ENCODE results near the gene THAP4.
A peak's percentile ranks its signal among the peaks of the same experiment; 100 is the strongest.
"Not testable (repeated sequence)": the region's sequence is repeated elsewhere in the genome, so short reads cannot be mapped to it uniquely, and the experiment has no call there.

Gene THAP4

DNA sequence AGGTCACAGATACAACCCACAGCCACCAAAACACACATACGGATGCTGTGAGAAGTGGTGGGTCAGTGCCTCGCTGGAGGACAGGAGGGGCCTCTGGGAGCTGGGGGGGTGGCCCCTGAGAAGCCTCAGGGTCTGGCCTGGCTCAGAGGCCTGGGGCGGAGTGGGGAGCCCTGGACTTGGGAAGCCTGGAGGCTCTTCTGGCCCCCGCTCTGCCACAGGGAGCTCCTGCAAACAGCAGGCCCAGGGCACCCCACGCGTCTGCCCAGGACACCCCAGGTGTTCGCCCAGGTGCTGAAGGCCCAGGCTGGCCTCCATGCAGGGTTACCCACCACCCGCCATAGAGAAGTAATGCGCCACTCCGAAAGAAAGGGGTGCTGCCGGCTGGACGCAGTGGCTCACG, 25.9 kb downstream of the THAP4 start:
- no peak for DNase-seq

DNA sequence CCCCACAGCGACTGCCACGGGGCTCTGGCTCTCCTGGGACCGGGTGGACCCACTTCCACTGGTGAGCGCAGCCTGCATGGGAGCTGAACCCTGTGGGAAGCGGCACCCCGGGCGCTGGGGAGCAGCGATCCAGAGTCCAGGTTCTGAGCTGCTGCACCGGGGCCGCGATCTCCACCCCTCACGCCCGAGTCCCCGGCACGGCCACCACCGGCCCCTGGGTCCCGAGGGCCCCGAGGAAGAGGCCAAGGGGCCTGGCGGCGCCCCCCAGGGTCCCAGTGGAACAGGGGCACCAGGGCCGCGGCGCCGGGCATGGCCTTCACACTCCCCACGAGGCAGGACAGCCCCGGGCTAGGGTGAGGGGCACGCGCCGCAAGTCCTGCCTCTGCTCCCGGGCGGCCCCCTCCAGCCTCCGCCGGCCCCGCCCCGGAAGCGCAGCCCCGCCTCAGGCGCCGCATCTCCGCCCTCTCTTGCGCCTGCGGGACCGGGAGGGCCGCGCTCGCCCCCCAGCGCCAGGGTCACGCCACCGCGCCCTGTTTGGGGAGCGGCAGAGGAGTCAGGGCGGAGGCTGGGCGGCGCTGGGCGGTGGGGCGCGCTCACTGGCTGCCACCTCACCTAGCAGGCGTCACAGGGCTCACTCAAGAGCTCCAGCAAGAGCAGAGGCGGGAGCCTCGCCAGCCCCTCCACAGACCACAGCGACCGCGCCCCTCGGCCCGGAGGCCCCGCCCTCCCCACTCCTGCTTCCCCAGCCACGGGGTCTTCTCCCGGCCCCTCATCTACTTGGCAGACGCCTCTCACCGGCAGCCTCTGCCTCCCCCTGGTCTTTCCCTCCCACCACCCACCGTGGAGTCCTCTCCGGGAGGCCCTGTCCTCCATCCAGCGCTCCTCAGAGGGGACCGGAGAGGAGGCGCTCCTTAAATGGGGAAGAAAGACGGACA, 26.8 kb downstream of the THAP4 start:
- peak; percentile 8 for DNase-seq

DNA sequence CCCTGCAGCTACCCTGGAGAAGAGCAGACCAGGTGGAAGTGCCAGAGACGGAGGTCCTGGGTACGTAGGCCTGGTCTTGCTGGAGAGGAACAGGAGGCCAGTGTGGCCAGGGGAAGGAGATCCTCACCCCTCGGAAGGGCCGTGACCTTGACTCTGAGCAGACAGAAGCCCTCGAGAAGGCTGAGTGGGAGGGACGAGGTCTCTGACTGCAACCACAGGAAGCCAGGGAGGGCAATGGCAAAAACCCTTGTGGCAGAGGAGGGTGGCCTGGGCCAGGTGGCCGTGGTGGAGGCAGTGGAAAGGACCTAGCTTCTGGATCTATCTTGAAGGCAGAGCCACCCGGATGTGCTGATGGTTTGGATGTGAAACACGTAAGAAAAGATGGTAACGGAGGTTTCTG, 28.1 kb downstream of the THAP4 start:
- DNase-seq = no peak

DNA sequence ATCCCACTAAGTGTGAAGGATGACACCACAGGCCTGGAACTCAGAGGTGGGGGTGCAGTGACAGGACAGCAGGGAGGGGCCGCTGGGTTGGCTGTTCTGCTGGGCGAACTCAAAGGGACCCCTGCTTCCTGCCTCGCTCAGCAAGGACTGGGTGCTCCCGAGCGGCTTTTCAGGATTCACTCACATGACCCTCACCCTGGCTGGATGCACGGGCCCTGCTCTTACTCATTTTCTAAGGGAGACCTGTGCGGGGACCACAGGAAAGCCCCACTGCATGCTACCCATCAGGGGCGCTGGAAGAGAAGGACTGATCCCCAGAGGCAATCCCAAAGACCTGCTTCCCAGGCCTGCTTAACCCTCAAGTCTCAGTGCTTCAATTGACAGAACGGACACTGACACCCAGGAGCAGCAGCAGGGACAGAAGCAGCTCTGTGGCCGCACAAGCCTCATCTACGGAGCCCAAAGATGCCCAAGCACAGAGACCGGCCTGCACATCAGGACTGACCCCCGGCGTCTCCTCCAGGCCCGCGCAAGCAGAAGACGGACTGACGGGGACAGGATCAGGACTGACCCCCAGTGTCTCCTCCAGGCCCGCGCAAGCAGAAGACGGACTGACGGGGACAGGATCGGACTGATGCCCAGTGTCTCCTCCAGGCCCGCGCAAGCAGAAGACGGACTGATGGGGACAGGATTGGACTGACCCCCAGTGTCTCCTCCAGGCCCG, 29.6 kb downstream of the THAP4 start:
- DNase-seq = no peak

DNA sequence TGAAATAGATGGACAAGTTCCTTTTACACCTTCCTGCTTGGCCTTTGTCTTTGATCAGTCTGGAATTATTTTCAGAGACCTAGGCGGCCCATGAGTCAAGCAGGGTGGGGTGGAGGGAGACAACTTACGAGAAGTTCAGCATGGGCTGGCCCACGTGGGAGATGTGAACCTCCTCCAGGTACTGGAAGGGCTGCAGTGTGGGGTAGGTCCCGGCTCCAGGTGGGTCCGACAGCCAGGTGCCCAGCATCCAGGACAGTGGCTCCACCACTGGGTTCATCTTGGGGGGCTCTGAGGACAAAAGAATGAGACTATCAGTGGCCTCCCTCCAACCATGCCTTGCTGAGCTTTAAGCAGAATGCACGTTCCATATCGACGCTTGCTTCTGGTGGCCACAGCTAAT, 30.8 kb downstream of the THAP4 start:
- DNase-seq = no peak

DNA sequence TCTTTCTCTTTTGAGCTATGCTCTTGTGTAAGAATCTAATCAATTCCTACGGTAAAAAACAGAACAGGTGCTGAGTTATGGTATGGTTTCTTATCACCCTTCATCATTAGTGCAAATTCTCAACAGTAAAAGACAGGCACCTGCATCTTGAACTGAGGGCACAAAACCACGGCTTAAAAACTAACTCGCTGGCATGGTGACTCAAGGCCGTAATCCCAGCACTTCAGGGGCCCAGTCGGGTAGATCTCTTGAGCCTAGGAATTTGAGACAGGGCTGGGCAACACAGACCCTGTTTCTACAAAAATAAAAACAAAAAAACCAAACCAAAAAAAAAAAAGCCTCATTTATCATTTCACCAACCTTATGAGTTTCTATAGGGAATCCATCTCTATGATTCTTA, 33.3 kb downstream of the THAP4 start:
- DNase-seq = no peak

DNA sequence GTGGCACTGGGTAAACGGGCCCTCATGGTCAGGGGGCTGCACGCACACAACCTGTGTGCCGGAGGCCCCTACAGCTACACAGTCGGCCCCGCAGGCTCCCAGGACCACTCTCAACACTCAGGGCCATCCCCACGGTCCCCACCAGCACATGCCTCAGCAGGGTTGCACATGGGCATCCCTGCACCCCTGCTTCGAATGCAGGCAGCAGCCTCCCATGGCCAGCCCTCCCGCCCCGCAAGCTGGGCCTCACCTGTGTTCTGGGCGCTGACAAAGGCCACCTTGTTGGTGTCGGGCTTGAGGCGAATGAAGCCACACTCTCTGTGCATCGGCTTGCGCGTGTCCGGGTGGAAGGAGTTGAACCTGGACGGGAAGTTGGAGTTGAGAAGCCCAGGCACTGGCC, 34.2 kb downstream of the THAP4 start:
- no peak for DNase-seq

DNA sequence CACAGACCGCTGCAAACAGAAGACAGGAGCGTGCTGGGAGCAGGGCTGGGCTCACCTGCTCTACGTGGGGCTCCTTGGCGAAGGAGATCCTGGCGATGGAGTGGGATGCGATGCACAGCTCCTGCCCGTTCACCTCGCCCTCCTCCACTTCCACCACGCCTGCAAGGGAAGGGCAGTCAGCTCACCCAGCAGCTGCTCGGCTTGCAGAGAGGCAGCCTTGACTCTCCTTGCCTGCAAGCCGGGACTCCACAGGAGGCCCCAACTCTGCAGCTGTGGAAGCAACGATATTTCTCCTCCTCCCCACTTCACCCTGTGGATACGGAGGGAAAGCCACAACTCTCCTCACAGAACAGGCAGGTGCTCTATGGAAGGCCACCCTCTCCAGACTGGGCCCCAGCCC, 35.1 kb downstream of the THAP4 start:
- DNase-seq = no peak

DNA sequence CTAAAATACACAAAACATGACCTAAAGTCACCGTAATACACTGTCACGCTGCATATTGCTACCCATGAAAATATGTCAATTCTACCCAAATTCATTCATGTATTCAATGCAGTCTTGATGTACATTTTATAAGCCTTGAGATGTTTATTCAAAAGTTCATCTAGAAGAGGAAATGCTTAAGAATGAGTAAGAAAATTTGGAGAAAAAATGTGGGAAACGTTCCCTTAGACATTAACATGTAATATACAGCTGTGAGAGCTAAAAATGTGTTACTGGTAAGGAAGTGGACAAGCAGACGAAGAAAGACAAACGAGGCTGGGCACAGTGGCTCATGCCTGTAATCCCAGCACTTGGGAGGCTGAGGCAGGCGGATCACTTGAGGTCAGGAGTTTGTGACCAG, 37.3 kb downstream of the THAP4 start:
- DNase-seq = no peak

DNA sequence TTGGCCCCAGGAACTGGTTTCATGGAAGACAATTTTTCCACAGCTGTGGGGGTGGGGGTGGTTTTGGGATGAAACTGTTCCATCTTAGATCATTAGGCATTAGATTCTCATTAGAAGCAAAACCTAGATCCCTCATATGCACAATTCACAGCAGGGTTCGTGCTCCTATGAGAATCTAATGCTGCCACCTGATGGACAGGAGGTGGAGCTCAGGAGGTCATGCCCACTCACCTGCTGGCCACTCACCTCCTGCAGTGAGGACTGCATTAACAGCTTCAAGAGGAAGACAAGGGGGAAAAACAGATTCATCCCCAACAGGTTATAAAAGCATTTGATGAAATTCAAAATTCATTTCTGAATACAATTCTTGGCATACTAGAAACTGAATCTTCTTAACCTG, 38.5 kb downstream of the THAP4 start:
- DNase-seq = peak; percentile 3

DNA sequence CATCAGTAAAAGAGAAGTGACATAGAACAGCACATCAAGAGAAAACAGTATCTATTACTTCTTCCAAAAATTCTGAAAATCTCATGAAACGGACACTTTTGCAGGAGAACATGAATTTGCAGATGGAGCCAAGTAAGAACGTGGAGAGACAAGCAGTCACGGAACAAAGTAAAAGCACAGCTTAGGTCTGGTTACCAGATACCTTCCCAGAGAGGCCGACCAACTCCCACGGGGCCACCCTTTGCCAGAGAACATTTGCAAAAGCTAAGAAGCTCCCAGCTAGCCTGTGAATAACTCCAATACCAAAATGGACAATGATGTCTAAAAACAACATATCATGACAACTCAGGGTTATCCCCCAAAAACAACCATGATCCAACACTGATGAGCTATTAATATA, 38.9 kb downstream of the THAP4 start:
- DNase-seq = no peak

DNA sequence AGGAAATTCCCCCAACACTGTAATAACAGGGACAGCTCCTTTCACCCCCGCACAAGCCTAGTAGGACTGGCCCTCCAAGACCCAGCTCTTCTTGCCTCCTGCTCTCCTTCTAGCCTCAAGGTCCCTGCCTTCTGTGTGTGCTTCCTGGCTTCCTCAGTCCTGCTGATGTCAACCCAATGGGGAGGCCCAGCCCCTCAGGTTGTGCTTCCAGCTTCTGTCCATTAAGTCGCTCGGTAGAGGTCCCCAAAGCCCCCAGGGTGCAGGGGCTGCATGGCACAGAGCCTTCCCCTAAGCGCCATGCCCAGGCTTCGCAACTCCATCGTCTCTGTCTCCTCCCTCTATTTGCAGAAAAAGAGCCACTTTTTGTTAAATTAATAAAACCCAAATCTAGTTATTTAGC, 39.4 kb downstream of the THAP4 start:
- DNase-seq = no peak

DNA sequence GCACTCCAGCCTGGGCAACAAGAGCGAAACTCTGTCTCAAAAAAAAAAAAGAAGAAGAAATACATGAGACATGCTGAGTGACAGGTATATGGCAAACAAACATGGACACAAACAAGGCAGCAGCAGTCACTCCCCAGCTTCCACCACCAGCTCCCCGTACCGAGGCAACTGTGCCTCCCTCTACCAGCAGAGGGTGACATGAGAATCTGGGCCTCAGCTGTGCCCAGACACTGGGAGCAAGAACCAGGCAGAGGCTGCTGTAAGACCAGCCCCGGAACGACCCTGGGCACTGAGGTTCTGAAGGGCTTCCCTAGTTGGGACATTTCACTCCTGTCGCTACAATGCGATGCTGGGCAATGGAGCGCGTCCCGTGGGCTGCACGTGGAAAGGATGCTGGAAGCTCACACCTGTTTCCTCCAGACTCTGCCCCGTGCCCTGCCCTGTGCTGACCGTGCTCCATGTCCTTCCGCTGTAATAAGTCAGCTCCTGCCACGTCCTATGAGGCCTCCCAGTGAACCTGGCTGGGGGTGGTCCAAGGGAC, 41.3 kb downstream of the THAP4 start:
- DNase-seq = no peak

DNA sequence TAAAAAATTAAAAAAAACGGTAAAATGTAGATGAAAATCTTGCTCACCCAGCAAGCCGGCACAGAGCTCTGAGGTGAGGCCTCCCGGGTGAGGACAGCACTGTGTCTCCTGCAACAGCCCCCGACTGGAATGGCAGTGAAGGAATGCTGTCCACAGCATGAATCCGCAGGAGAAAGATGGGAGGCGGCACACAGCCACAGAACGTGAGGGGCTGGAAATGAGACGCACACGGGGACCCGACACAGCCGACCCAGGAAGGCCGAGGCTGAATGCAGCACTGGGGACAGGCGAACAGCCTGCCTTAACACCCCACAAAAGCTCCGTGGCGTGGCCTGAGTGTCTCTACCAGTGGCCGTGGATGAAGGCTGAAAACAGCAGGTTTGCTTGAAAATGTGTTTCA, 43.7 kb downstream of the THAP4 start:
- DNase-seq = no peak

DNA sequence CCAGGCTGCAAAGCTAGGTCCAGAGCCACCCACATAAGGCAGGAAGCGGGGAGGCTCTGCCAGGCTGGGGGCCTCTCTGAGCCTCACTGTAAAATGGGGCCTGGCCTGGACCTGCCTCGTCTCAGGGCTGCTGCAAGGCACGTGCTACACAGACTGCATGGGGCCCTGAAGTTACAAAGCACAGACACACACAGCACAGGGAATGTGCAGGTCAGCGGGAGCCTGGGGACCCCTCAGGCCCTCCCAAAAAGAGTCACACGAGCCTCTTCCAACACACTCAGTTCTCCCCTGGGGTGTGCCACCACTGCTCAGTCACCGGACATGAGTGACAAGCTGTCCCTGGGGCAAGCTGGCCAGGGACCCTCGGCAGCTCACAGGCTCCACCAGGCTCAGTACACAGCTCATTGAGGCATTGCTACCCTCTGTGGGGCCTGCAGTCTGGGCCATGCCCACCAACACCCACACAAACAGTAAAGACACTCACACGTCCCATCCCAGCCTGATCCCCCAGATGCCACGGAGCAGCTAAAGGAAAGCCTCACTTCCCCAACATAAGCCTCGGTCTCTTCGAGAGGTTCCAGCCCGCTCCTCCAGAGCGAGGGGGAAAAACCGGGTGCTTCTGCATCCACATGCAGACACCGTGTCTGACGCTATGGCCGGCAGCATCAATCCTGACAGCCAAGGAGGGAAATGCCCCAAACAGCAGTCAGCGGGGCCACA, 44.7 kb downstream of the THAP4 start:
- DNase-seq = no peak

DNA sequence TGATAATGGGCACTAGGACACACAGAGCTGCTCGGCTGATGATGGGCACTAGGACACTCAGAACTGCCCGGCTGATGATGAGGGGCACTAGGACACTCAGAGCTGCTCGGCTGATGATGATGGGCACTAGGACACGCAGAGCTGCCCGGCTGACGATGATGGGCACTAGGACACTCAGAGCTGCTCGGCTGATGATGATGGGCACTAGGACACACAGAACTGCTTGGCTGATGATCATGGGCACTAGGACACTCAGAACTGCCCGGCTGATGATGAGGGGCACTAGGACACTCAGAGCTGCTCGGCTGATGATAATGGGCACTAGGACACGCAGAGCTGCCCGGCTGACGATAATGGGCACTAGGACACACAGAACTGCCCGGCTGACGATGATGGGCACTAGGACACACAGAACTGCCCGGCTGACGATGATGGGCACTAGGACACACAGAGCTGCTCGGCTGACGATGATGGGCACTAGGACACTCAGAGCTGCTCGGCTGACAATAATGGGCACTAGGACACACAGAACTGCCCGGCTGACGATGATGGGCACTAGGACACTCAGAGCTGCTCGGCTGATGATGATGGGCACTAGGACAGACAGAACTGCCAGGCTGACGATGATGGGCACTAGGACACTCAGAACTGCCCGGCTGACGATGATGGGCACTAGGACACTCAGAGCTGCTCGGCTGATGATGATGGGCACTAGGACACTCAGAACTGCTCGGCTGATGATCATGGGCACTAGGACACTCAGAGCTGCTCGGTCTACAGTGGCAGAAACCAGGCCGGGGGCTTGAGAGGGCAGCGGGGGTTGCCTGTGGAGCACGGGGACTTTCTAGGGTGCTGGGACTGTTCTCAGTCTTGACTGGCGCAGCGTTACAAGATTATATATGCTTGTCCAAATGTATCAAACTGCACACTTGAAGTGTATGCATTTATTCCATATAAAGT, 46.2 kb downstream of the THAP4 start:
- DNase-seq = not testable (repeated sequence)

DNA sequence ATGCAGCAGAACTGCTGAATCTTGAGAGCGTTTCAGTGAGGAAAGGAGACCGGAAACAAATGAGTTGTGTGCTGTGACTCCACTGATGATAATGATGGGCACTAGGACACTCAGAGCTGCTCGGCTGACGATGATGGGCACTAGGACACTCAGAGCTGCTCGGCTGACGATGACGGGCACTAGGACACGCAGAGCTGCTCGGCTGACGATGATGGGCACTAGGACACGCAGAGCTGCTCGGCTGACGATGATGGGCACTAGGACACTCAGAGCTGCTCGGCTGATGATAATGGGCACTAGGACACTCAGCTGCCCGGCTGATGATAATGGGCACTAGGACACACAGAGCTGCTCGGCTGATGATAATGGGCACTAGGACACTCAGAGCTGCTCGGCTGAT, 47.1 kb downstream of the THAP4 start:
- not testable (repeated sequence) for DNase-seq

DNA sequence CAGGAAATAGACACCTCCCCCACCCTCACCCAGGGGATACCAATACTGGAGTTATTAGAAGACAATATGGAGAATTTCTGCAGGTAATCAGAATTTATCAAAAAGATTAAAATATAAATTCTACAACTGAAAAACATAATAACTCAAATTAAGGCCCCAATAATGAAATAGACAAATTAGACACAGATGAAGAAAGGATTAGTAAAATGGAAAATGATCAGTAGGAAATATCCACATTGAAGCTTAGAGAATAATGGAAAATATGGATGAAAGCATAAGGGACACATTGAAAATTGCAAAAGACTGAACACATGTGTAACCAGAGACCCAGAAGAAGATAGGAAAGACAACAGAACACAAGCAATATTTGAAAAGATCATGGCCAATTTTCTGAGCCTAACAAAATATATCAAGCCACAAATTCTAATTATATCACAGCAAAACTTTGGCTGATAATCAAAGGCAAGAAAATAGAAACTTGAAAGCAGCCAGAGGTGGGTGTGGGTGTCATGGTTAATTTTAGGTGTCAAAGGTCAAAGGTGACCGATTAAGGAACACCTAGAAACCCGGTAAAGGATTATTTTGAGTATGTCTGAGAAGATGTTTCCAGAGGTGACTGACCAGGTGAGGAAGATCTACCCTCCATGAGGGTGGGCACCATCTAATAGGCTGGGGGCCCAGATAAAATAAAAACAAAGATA, 50.2 kb downstream of the THAP4 start:
- DNase-seq = no peak

DNA sequence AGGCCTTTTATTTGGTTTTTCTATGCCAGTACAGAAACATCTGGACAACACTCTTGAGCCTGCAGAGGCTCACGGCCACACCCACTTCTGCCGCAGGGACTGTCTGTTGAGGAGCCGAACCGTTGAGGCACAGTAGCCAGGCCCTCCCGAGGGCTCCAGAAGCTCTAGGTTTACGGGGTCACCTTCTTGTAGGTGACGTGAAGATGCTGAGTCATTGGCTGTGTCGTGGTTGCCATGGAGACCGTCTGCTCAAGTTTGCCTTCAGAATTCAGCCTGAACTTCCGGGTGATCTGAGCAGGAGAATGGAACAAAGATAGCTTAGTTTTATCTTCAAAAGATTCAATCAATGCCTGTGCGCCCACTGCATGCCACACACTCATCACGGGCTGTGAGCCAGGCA, 52.5 kb downstream of the THAP4 start:
- DNase-seq = no peak

DNA sequence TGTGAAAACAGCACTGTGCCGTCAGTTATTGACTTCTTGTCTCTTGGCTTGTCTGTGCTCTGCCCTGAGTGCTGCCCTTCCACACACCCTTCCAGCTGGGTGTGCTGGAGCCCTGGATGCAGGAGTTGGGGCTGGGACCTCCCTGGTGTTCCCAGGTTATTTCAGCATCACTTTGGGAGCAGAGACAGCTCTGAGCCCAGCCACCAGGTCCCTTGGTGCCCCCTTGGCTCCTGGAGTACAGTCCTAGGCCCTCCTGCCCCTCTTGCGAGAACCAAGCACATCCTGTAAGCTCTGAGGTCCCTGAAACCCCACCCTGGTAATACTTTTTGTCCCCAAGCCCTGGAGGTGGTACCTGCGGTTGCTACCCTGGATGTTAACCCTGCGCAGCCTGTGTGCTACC, 54.2 kb downstream of the THAP4 start:
- no peak for DNase-seq

DNA sequence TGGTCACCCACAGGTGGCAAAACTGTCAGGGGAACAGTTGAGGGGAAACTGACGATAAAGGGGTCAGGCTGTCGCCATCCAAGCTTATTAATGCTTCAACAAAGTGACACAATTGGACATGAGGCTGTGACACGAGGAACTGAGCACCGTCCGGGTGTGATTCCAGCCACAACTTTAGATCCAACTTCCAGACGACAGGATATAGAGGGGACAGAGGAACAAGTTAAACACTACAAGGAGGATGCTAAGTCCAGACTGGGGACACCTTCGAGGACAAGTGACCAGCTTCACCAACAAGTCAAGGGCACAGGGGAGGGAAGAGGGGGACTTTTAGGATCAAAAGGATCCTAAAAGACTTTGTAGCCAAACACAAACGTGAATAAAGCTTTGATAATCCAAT, 54.6 kb downstream of the THAP4 start:
- DNase-seq = no peak

DNA sequence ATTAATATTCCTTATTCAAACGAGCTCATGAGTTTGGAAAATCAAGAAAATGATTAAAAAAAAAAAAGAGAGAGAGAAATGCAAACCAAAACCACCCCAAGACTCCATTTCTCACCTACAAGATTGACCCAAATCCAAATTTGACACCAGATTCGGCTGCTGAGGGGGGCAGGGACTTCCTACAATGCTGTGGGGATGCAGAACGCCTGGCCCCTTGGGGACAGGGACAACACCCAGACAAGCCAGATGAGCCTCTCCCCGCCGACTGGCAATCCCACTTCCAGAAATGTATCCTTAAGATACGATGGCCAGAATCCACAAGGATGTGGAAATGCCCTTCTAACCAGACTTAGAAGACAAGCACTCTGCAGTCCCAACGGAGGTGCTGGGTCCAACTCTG, 57.7 kb downstream of the THAP4 start:
- no peak for DNase-seq
